ENCODE results near the gene RAET1L. TPM values are rescaled to one million over a fixed set of nuclear protein-coding genes. Genes with fewer than 3 reads are reported as not detected.

Gene RAET1L
- not detected in 2 replicates for total RNA-seq

DNA sequence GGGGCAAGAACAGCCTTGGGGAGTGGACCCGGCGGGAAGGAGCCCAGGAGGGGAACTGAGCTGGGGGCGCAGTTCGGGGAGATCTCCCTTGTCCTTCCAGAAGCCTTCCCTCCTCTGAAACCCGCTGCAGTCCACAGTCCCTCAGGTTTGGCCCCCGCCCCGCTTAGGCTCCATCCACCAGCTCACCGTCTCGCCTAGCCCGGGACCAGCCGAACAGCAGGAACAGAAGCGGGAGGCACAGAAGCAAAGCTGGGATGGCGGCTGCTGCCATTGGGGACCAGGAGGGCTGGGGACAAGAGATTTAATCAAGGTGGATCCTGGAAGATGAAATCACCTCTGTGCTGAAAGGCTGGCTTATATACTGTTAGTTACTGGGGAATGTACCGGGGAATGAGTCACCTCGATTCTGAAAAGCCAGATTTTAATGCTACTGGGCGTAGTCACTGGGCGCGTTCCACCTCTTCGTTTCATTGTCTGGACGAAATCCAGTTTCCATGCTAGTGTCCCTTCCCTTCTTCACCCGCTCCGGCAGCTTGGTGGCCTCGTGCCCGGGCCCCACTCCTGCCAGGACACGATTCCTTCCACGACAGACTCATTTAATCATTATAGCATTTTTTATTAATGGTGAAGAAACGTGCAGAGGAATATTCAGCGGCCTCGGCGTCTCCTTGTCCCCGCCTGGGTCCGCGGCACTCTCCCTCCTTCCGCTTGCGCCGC lies at the start of gene RAET1L:
TSS of gene RAET1L (minus strand) at position 332 of the 717 bp plus-strand sequence. CDS start at position 271, 61 bp downstream.

GRCh38 chr6:150068720-150069648 lies 43.7 kb upstream of the RAET1L start, which contains the start of gene ULBP3:
Gene ULBP3 (minus strand): TSS chr6:150069121. CDS start chr6:150069066, 55 bp downstream.

Other genes starting within 250 kb of the RAET1L start
- gene LRP11, start 161.2 kb downstream of the RAET1L start, total RNA-seq = 93.3 and 125 TPM in 2 replicates
- 0.11 TPM in 1 of 2 replicates, not detected in the other for gene RAET1E, start 127.4 kb downstream of the RAET1L start, total RNA-seq
- gene RAET1G, start 102.4 kb downstream of the RAET1L start, total RNA-seq = 0.44 and 1.1 TPM in 2 replicates
- gene ULBP2, start 83.5 kb downstream of the RAET1L start, total RNA-seq = 2.6 and 4.1 TPM in 2 replicates
- 0.12 and 0.22 TPM in 2 replicates for gene ULBP1, start 61.6 kb downstream of the RAET1L start, total RNA-seq
- 9.9 and 10.0 TPM in 2 replicates for gene ULBP3, start 43.6 kb upstream of the RAET1L start, total RNA-seq
- 0.50 and 1.9 TPM in 2 replicates for gene PPP1R14C, start 117.5 kb upstream of the RAET1L start, total RNA-seq

Measured in uterine smooth muscle cell (primary cell).